ENCODE measurements around the gene STK25. TPM values are rescaled to one million over a fixed set of nuclear protein-coding genes. Genes with fewer than 3 reads are reported as not detected.

Gene STK25
- total RNA-seq, 1 donor from 2014 or later, result 125 TPM

GRCh38 chr2:241547781-241548450, 39.5 kb upstream of the STK25 start:
- no peak for DNase-seq
- intact Hi-C loops (cut with DNase I), result no loop called here

GRCh38 chr2:241546771-241547498, 38.6 kb upstream of the STK25 start:
- no peak for ATAC-seq
- H3K27me3 ChIP-seq (ENCODE audit: low read depth), result peaks cover 6% of the 10 kb centered on the region
- H3K27ac ChIP-seq, result peak overlapping the region; percentile 31
- no peak overlapping the region for H3K4me3 ChIP-seq
- intact Hi-C loops (cut with DNase I), result no loop called here
- H3K36me3 ChIP-seq, result no peaks in the 10 kb centered on the region
- H3K9me3 ChIP-seq, result no peaks in the 10 kb centered on the region
- peaks cover 35% of the 10 kb centered on the region for H3K4me1 ChIP-seq
- no peak for TF ChIP-seq CTCF (IDR thresholded peaks at IDR 0.05)
- DNase-seq, result no peak

More at GRCh38 chr2:241547781-241548450, 39.5 kb upstream of the STK25 start:
- Histone ChIP-seq H3K27ac (no peak overlapping the region), H3K9me3 (no peaks in the 10 kb centered on the region), H3K4me3 (no peak overlapping the region), H3K27me3 (ENCODE audit: low read depth) (peaks cover 3% of the 10 kb centered on the region), H3K36me3 (no peaks in the 10 kb centered on the region), H3K4me1 (peaks cover 31% of the 10 kb centered on the region)
- ATAC-seq, result no peak
- TF ChIP-seq CTCF (IDR thresholded peaks at IDR 0.05), result no peak

GRCh38 chr2:241545523-241546473, 37.4 kb upstream of the STK25 start:
- peaks cover 41% of the 10 kb centered on the region for H3K4me1 ChIP-seq
- ATAC-seq, result no peak
- no peak for TF ChIP-seq CTCF (IDR thresholded peaks at IDR 0.05)
- no peak overlapping the region for H3K27ac ChIP-seq
- no peaks in the 10 kb centered on the region for H3K36me3 ChIP-seq
- no peak overlapping the region for H3K4me3 ChIP-seq
- no peaks in the 10 kb centered on the region for H3K9me3 ChIP-seq
- no peak for DNase-seq
- intact Hi-C loops (cut with DNase I), result no loop called here
- peaks cover 17% of the 10 kb centered on the region for H3K27me3 ChIP-seq (ENCODE audit: low read depth)

GRCh38 chr2:241545106-241545505, 36.7 kb upstream of the STK25 start:
- Histone ChIP-seq H3K9me3 (no peaks in the 10 kb centered on the region), H3K4me3 (no peak overlapping the region), H3K4me1 (peaks cover 39% of the 10 kb centered on the region), H3K27me3 (ENCODE audit: low read depth) (peaks cover 22% of the 10 kb centered on the region), H3K27ac (no peak overlapping the region), H3K36me3 (no peaks in the 10 kb centered on the region)
- ATAC-seq (no peak), DNase-seq (no peak)
- TF ChIP-seq CTCF (IDR thresholded peaks at IDR 0.05), result no peak
- intact Hi-C loops (cut with DNase I), result no loop called here

- ATAC-seq, result peak; percentile 40 to 54
- Histone ChIP-seq H3K4me3 (no peak overlapping the region), H3K27me3 (ENCODE audit: low read depth) (peaks cover 25% of the 10 kb centered on the region), H3K36me3 (no peaks in the 10 kb centered on the region), H3K4me1 (peaks cover 26% of the 10 kb centered on the region), H3K9me3 (no peaks in the 10 kb centered on the region), H3K27ac (no peak overlapping the region)
- intact Hi-C loops (cut with DNase I), result no loop called here
- no peak for TF ChIP-seq CTCF (IDR thresholded peaks at IDR 0.05)
- peak; percentile 81 for DNase-seq
These were observed 33.9 kb upstream of the STK25 start for GRCh38 chr2:241542278-241542605.
